ENCODE results near the gene PCIF1. TPM values are rescaled to one million over a fixed set of nuclear protein-coding genes. Genes with fewer than 3 reads are reported as not detected.
A peak's percentile ranks its signal among the peaks of the same experiment; 100 is the strongest.

Gene PCIF1
- total and polyA plus RNA-seq, 9 of the 15 experiments (the other 6 are each of a cell fraction or from before 2014, with no cell fraction given) = 5.8 to 29.4 (median 11.3) TPM

GRCh38 chr20:45908084-45908483 is 26.4 kb upstream of the PCIF1 start (continued):
- TF ChIP-seq, protein P1, sequence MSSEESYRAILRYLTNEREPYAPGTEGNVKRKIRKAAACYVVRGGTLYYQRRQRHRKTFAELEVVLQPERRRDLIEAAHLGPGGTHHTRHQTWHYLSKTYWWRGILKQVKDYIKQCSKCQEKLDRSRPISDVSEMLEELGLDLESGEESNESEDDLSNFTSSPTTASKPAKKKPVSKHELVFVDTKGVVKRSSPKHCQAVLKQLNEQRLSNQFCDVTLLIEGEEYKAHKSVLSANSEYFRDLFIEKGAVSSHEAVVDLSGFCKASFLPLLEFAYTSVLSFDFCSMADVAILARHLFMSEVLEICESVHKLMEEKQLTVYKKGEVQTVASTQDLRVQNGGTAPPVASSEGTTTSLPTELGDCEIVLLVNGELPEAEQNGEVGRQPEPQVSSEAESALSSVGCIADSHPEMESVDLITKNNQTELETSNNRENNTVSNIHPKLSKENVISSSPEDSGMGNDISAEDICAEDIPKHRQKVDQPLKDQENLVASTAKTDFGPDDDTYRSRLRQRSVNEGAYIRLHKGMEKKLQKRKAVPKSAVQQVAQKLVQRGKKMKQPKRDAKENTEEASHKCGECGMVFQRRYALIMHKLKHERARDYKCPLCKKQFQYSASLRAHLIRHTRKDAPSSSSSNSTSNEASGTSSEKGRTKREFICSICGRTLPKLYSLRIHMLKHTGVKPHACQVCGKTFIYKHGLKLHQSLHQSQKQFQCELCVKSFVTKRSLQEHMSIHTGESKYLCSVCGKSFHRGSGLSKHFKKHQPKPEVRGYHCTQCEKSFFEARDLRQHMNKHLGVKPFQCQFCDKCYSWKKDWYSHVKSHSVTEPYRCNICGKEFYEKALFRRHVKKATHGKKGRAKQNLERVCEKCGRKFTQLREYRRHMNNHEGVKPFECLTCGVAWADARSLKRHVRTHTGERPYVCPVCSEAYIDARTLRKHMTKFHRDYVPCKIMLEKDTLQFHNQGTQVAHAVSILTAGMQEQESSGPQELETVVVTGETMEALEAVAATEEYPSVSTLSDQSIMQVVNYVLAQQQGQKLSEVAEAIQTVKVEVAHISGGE (CRISPR knock-in tag; IDR thresholded peaks at IDR 0.05) = no peak
- TF ChIP-seq SMARCA5 (IDR thresholded peaks at IDR 0.05) (peak; percentile 64; the same call in 1 of the 2 replicates), ZNF165 (CRISPR knock-in tag; IDR thresholded peaks at IDR 0.05; ENCODE audit: borderline replicate concordance) (no peak), C11orf30 (IDR thresholded peaks at IDR 0.05; ENCODE audit: low read depth) (no peak), ZNF318 (IDR thresholded peaks at IDR 0.05; ENCODE audit: borderline replicate concordance in 1 of 2, low read depth in 1 of 2) (no peak), ZFP36 (IDR thresholded peaks at IDR 0.05; ENCODE audit: low read depth, low read length, partially characterized antibody) (peak; percentile 99), SP2 (IDR thresholded peaks at IDR 0.05; ENCODE audit: extremely low read depth, low read depth, low read length, poor library complexity, severe bottlenecking) (no peak)

All from K562 (cell line).